Thyroid gland (tissue), 4 donors: ENCODE data around the gene SV2A.

Experiments
- POLR2A ChIP-seq, 2 donors: fragments of 450-650 bp; IDR thresholded peaks; one replicate each; pipeline ENCODE4 v1.6.1; 2017; ENCODE audit warnings: antibody characterized with exemption in 2 of 2, mild to moderate bottlenecking in 2 of 2, moderate library complexity in 1 of 2
- TF ChIP-seq, protein P1 (sequence below), 6 experiments: fragments of 200-600 bp in 3 of 6; fragments of 450-650 bp in 3 of 6; sonication (generic) in 3 of 6; IDR thresholded peaks; one replicate each; pipeline ENCODE4 v1.5.1; 2016 to 2019; ENCODE audit warnings: antibody characterized with exemption in 6 of 6, mild to moderate bottlenecking in 2 of 6, inconsistent platforms in 1 of 6, moderate library complexity in 1 of 6

DNA sequence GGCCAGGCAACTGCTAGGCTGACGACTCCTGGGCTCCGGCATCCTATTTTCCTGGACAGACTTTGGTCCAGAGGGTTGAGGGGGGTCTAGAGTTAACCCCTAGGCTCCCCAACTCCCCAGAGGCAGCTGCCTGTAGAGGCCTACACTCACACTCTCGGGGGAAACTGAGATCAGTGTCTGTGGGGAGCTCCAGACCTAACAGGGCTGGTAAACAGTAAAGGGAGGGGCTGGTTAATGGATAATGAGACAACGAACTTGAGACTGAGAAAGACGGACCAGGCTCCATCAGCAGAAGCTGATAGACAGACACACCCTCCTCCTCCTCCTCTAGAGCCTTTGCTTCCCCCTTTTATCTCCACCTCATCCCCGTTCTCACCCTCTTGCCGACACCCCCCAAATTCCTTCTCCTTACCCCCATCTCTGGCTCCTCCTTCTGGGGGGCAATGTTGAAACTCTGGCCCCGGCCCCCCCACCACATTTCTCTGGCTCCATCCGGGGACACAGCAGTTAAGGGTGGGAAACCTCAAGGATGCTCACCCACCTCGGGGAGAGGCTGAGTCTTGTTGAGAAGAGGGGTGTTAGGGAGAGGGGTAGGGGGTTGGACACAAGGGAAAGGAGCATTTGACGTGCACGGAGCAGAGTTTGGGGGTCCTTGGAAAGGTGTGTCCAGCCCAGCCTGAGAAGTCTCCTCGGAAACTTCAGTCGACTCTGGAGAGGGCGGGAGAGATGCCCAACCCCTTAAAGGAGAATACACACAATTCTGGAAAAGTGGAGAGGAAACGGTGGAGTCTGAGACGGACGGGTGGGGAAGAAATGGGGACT lies 18.7 kb upstream of the SV2A start, which contains the start of gene MTMR11:
- TF ChIP-seq, protein P1, sequence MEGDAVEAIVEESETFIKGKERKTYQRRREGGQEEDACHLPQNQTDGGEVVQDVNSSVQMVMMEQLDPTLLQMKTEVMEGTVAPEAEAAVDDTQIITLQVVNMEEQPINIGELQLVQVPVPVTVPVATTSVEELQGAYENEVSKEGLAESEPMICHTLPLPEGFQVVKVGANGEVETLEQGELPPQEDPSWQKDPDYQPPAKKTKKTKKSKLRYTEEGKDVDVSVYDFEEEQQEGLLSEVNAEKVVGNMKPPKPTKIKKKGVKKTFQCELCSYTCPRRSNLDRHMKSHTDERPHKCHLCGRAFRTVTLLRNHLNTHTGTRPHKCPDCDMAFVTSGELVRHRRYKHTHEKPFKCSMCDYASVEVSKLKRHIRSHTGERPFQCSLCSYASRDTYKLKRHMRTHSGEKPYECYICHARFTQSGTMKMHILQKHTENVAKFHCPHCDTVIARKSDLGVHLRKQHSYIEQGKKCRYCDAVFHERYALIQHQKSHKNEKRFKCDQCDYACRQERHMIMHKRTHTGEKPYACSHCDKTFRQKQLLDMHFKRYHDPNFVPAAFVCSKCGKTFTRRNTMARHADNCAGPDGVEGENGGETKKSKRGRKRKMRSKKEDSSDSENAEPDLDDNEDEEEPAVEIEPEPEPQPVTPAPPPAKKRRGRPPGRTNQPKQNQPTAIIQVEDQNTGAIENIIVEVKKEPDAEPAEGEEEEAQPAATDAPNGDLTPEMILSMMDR (IDR thresholded peaks at IDR 0.05), result no peak
- no peak for TF ChIP-seq POLR2A (IDR thresholded peaks at IDR 0.05)
